HCT116 (cell line): ENCODE measurements around the gene EZH1. TPM values are rescaled to one million over a fixed set of nuclear protein-coding genes. Genes with fewer than 3 reads are reported as not detected.

Experiments used
- ATAC-seq: fragments of 200-7000 bp; cut with Tn5 transposase; 2 replicates; pipeline ENCODE4 v1.9.1; 2020; ENCODE audit warnings: mild to moderate bottlenecking, moderate library complexity
- BruUV-seq: library from RNA; stranded (reverse); fragments of 400-500 nt; replicated peaks from 2 replicates; lab custom pipeline; 2021; lab: Mats Ljungman, UMichigan
- CTCF ChIA-PET: fragments of 300-600 bp; sonication (Branson Sonifier 250); formaldehyde crosslinking; loops from one replicate; lab custom pipeline; 2021; ENCODE audit warnings: antibody characterized with exemption; lab: Charles Lee
- POLR2A ChIA-PET: fragments of 300-600, 350-600 bp; sonication (Branson Sonifier 250); formaldehyde crosslinking; loops from one replicate; lab custom pipeline; 2021; ENCODE audit warnings: antibody characterized with exemption; lab: Charles Lee
- RAD21 ChIA-PET, 2 experiments: fragments of 300-600 bp; sonication (Branson Sonifier 250); formaldehyde crosslinking; loops; one replicate each; lab custom pipeline; 2023; ENCODE audit warnings: low total read pairs in 2 of 2; ENCODE audit not compliant: uncharacterized antibody in 2 of 2, unreplicated experiment in 2 of 2, low non-redundant PET in 1 of 2; lab: Charles Lee
- DNase-seq: peaks from one replicate; pipeline ENCODE4 v3.0.0-alpha.2; 2010; ENCODE audit warnings: low read depth, low spot score
- H2AFZ ChIP-seq: fragments of 200-600 bp; shearing (Covaris generic), sonication (generic); 2 replicates; pipeline ENCODE4 v1.6.1; 2017; ENCODE audit warnings: low read depth, mixed run types, mixed read lengths, antibody characterized with exemption, low read length; ENCODE audit not compliant: poor library complexity, severe bottlenecking
- H3K27ac ChIP-seq: 2 replicates; pipeline ENCODE4 v1.5.1; 2012; ENCODE audit warnings: low read depth, low read length
- H3K27me3 ChIP-seq: fragments of 200-600 bp; sonication (generic); 2 replicates; pipeline ENCODE4 v1.6.1; 2016; ENCODE audit warnings: mixed run types, low read length, mixed read lengths; ENCODE audit not compliant: insufficient read depth
- H3K36me3 ChIP-seq, 2 experiments: fragments of 200-500 bp in 1 of 2; fragments of 200-600 bp in 1 of 2; sonication (Bioruptor generic) in 1 of 2; sonication (generic) in 1 of 2; 2 replicates each; pipeline versions ENCODE4 v1.5.1 to v1.6.1; 2014 to 2016; ENCODE audit warnings: low read length in 2 of 2, inconsistent platforms in 1 of 2, mixed read lengths in 1 of 2, mixed run types in 1 of 2; ENCODE audit not compliant: insufficient read depth in 2 of 2, control insufficient read depth in 1 of 2
- H3K4me1 ChIP-seq, 2 experiments: fragments of 200-600 bp in 1 of 2; sonication (generic) in 1 of 2; 2 replicates each; pipeline versions ENCODE4 v1.5.1 to v1.6.1; 2012 to 2017; ENCODE audit warnings: low read length in 2 of 2, inconsistent platforms in 1 of 2, mild to moderate bottlenecking in 1 of 2, mixed read lengths in 1 of 2, mixed run types in 1 of 2, moderate library complexity in 1 of 2; ENCODE audit not compliant: insufficient read depth in 2 of 2, control insufficient read depth in 1 of 2
- H3K4me2 ChIP-seq: fragments of 200-600 bp; sonication (generic); 2 replicates; pipeline ENCODE4 v1.6.1; 2017; ENCODE audit warnings: mixed run types, low read length, mixed read lengths
- H3K4me3 ChIP-seq, 2 experiments: fragments of 200-600 bp in 1 of 2; sonication (generic) in 1 of 2; replicated peaks in 1 of 2; 2 replicates each; pipeline ENCODE4 v1.5.1; 2011 to 2016; ENCODE audit warnings: low read length in 2 of 2, control low read depth in 1 of 2, low read depth in 1 of 2, mild to moderate bottlenecking in 1 of 2, mixed read lengths in 1 of 2, mixed run types in 1 of 2
- H3K79me2 ChIP-seq: fragments of 200-600 bp; sonication (generic); 2 replicates; pipeline ENCODE4 v1.6.1; 2017; ENCODE audit warnings: mild to moderate bottlenecking, mixed run types, low read length, moderate library complexity, mixed read lengths; ENCODE audit not compliant: insufficient read depth
- H3K9ac ChIP-seq: fragments of 200-600 bp; sonication (generic); 2 replicates; pipeline ENCODE4 v1.6.1; 2016; ENCODE audit warnings: low read length, mixed read lengths
- H3K9me2 ChIP-seq: fragments of 200-600 bp; sonication (generic), shearing (Covaris generic); 2 replicates; pipeline ENCODE4 v1.6.1; 2017; ENCODE audit warnings: mixed run types, mild to moderate bottlenecking, moderate library complexity; ENCODE audit not compliant: insufficient read depth
- H3K9me3 ChIP-seq, 2 experiments: fragments of 200-500 bp in 1 of 2; fragments of 200-600 bp in 1 of 2; sonication (Bioruptor generic) in 1 of 2; sonication (generic) in 1 of 2; 2 replicates each; pipeline ENCODE4 v1.6.1; 2014 to 2017; ENCODE audit warnings: low read length in 2 of 2, mixed read lengths in 2 of 2, inconsistent platforms in 1 of 2, low read depth in 1 of 2, mild to moderate bottlenecking in 1 of 2, mixed run types in 1 of 2, moderate library complexity in 1 of 2; ENCODE audit not compliant: control insufficient read depth in 1 of 2, insufficient read depth in 1 of 2
- H4K20me1 ChIP-seq: fragments of 200-600 bp; sonication (generic), shearing (Covaris generic); 2 replicates; pipeline ENCODE4 v1.6.1; 2017; ENCODE audit warnings: mixed run types, mild to moderate bottlenecking, moderate library complexity; ENCODE audit not compliant: insufficient read depth
- CBX3 ChIP-seq: IDR thresholded peaks from 2 replicates; pipeline ENCODE4 v1.6.1; 2012; ENCODE audit warnings: low read depth
- CEBPB ChIP-seq: IDR thresholded peaks from 2 replicates; pipeline ENCODE4 v1.6.1; 2012; ENCODE audit warnings: low read depth
- EGR1 ChIP-seq: IDR thresholded peaks from 2 replicates; pipeline ENCODE4 v1.6.1; 2012; ENCODE audit warnings: low read depth
- ELF1 ChIP-seq: IDR thresholded peaks from 2 replicates; pipeline ENCODE4 v1.6.1; 2012; ENCODE audit warnings: low read depth, borderline replicate concordance
- EZH2 ChIP-seq: fragments of 200-600 bp; sonication (generic); IDR thresholded peaks from 2 replicates; pipeline ENCODE4 v1.6.1; 2017; ENCODE audit warnings: antibody characterized with exemption, mixed run types
- EZH2phosphoT487 ChIP-seq: fragments of 200-600 bp; IDR thresholded peaks from 2 replicates; pipeline ENCODE4 v1.6.1; 2018; ENCODE audit warnings: antibody characterized with exemption, borderline replicate concordance
- FOSL1 ChIP-seq: IDR thresholded peaks from 2 replicates; pipeline ENCODE4 v1.6.1; 2012; ENCODE audit warnings: low read depth
- JUND ChIP-seq: IDR thresholded peaks from 2 replicates; pipeline ENCODE4 v1.6.1; 2012
- POLR2A ChIP-seq: IDR thresholded peaks from 2 replicates; pipeline ENCODE4 v1.7.0; 2011; ENCODE audit warnings: borderline replicate concordance; ENCODE audit not compliant: insufficient read depth, insufficient read length; ENCODE audit errors: extremely low read depth
- SP1 ChIP-seq: IDR thresholded peaks from 2 replicates; pipeline ENCODE4 v1.6.1; 2012; ENCODE audit warnings: low read depth
- SRF ChIP-seq: IDR thresholded peaks from 2 replicates; pipeline ENCODE4 v1.6.1; 2012; ENCODE audit warnings: low read depth
- TCF7L2 ChIP-seq: IDR thresholded peaks from 2 replicates; pipeline ENCODE4 v1.7.0; 2011; ENCODE audit warnings: borderline replicate concordance, inconsistent platforms; ENCODE audit not compliant: insufficient read depth, insufficient read length; ENCODE audit errors: extremely low read depth
- intact Hi-C: fragments of 100-400 bp; cut with micrococcal nuclease; formaldehyde crosslinking; loops from 2 replicates; pipeline ENCODE4 v1.10.0; 2022
- total RNA-seq: library from RNA; stranded (reverse); gene quantifications from one replicate; pipeline ENCODE4 v1.2.1, GENCODE V29; 2021; ENCODE audit not compliant: unreplicated experiment
- TF ChIP-seq, protein P1 (sequence below): IDR thresholded peaks from 2 replicates; pipeline ENCODE4 v1.6.1; 2012
- TF ChIP-seq, protein P2 (sequence below): IDR thresholded peaks from 2 replicates; pipeline ENCODE4 v1.6.1; 2012; ENCODE audit warnings: low read depth

Gene EZH1
- total RNA-seq, 1 experiment from 2014 or later: 29.3 TPM

DNA sequence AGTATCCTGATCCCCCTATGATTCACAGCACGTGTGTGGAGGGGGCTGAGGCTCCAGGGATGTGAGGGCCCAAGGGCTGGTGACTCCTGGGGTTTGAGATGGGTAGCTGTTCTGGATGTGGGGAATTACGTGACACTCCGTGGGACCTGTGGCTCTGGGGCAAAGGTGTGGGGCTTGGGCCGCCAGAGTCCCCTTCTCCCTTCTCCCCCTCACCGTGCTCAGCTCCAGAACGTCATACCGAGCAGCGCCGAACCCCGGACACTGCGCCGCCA is 75.2 kb downstream of the EZH1 start:
- peaks cover 25 to 33% of the 10 kb centered on the region in 2 experiments for H3K4me1 ChIP-seq
- H2AFZ ChIP-seq: no peak overlapping the region
- H4K20me1 ChIP-seq: no peaks in the 10 kb centered on the region; the same call in 1 of the 2 replicates
- CTCF ChIA-PET: interaction anchor here (3.4 kb wide), 1 partner anchor 10 kb away, joined by 14 read pairs; the partner anchor contains the start of gene CCR10
- RAD21 ChIA-PET: no interaction called here
- no peak overlapping the region for H3K4me3 ChIP-seq
- no peaks in the 10 kb centered on the region for H3K9me2 ChIP-seq
- H3K9me3 ChIP-seq: no peaks in the 10 kb centered on the region
- DNase-seq: no peak
- ATAC-seq: no peak
- no peak for TF ChIP-seq TCF7L2
- TF ChIP-seq POLR2A: no peak
- intact Hi-C loops: no loop called here
- no peak overlapping the region for H3K9ac ChIP-seq
- H3K36me3 ChIP-seq: peaks cover 21 to 39% of the 10 kb centered on the region in 2 experiments; a peak in 3 of 4 replicates
- H3K79me2 ChIP-seq: peaks cover 18% of the 10 kb centered on the region
- POLR2A ChIA-PET: interaction anchor here (0.9 to 1.0 kb wide), 2 partner anchors 9 kb away, joined by 3 read pairs; no protein-coding TSS in a partner anchor
- H3K27ac ChIP-seq: peak overlapping the region; percentile 52; the same call in 1 of the 2 replicates
- H3K27me3 ChIP-seq: no peaks in the 10 kb centered on the region
- no TSS peak for BruUV-seq
- H3K4me2 ChIP-seq: no peak overlapping the region

DNA sequence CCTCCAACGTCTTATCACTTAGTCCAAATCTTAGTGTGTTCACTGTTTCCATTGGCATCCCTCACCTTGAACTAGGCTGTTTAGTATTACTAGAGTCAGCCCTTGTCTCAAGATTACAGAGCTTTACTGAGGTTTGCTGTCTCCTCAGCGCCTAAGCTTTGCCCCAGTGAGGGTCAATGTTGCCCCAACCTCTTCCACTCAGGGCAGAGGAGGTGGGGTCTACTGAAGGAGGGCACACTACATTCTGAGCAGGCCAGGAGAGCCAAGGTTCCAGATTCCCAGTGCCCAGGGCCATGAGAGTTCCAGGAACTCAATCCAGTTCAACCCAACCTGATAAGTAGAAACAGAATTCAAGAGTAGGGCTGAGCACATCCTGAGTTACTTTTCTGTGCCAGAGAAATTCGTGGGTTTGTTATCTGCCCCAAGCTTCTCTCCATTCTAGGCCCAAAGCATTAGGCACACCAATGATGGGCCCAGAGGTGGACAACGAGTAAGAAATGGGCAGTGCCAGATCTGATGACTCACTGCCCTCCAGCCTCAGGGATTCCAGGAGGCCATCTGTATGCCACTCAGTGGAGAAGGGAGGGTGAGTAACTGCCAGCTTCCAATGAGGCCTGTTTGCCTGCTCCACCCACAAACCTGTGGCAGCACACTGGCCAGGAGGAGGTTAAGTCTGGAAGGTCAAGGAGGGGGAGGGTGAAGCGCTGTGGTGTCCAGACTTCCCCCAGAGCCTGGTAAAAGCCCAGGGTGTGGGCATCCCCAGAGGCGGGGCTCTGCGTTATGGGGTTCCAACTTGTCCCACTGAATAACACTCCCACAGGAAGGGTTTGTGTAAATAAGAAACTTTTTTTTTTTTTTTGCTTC is 77.5 kb downstream of the EZH1 start:
- RAD21 ChIA-PET: interaction anchor here in 1 of 2 experiments (1.0 kb wide), 1 partner anchor 12 kb away, joined by 3 read pairs; no protein-coding TSS in a partner anchor
- CTCF ChIA-PET: interaction anchor here (1.1 to 3.4 kb wide), 4 partner anchors 9 to 89 kb away, joined by 3 to 14 read pairs (median 4); partner anchors contain the start of genes CCR10 and PLEKHH3
- 0 out of 4 replicates have a peak overlapping the region, but pooled peaks of 1 of the 2 experiments have one; percentile 18 for H3K4me3 ChIP-seq
- peak; percentile 97 for ATAC-seq
- BruUV-seq: no TSS peak
- intact Hi-C loops: no loop called here
- H3K27me3 ChIP-seq: no peaks in the 10 kb centered on the region
- no peaks in the 10 kb centered on the region for H3K79me2 ChIP-seq
- no peak overlapping the region for H2AFZ ChIP-seq
- H3K9me3 ChIP-seq: no peaks in the 10 kb centered on the region
- H3K4me2 ChIP-seq: peak overlapping the region; percentile 60
- no peaks in the 10 kb centered on the region for H3K9me2 ChIP-seq
- peaks cover 13 to 28% of the 10 kb centered on the region in 2 experiments; a peak in 2 of 4 replicates for H3K36me3 ChIP-seq
- peaks cover 20% of the 10 kb centered on the region in 2 experiments for H3K4me1 ChIP-seq
- H3K27ac ChIP-seq: peak overlapping the region; percentile 62
- peak; percentile 87 for DNase-seq
- H4K20me1 ChIP-seq: no peaks in the 10 kb centered on the region; the same call in 1 of the 2 replicates
- POLR2A ChIA-PET: interaction anchor here (1.0 to 2.5 kb wide), 2 partner anchors 8 to 10 kb away, joined by 3 to 12 read pairs; partner anchors contain the start of genes PLEKHH3 and TUBG2
- peak overlapping the region; percentile 31 for H3K9ac ChIP-seq
- TF ChIP-seq SRF (no peak), EZH2 (no peak), CBX3 (no peak), EZH2phosphoT487 (no peak), POLR2A (no peak), CEBPB (no peak), ELF1 (no peak), EGR1 (no peak), JUND (peak; percentile 88), SP1 (peak; percentile 85), FOSL1 (no peak; the same call in 1 of the 2 replicates)
- TF ChIP-seq, protein P1, sequence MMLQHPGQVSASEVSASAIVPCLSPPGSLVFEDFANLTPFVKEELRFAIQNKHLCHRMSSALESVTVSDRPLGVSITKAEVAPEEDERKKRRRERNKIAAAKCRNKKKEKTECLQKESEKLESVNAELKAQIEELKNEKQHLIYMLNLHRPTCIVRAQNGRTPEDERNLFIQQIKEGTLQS: no peak
- TF ChIP-seq, protein P2, sequence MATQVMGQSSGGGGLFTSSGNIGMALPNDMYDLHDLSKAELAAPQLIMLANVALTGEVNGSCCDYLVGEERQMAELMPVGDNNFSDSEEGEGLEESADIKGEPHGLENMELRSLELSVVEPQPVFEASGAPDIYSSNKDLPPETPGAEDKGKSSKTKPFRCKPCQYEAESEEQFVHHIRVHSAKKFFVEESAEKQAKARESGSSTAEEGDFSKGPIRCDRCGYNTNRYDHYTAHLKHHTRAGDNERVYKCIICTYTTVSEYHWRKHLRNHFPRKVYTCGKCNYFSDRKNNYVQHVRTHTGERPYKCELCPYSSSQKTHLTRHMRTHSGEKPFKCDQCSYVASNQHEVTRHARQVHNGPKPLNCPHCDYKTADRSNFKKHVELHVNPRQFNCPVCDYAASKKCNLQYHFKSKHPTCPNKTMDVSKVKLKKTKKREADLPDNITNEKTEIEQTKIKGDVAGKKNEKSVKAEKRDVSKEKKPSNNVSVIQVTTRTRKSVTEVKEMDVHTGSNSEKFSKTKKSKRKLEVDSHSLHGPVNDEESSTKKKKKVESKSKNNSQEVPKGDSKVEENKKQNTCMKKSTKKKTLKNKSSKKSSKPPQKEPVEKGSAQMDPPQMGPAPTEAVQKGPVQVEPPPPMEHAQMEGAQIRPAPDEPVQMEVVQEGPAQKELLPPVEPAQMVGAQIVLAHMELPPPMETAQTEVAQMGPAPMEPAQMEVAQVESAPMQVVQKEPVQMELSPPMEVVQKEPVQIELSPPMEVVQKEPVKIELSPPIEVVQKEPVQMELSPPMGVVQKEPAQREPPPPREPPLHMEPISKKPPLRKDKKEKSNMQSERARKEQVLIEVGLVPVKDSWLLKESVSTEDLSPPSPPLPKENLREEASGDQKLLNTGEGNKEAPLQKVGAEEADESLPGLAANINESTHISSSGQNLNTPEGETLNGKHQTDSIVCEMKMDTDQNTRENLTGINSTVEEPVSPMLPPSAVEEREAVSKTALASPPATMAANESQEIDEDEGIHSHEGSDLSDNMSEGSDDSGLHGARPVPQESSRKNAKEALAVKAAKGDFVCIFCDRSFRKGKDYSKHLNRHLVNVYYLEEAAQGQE: no peak
